Peyer's patch (tissue), 4 donors: ENCODE data around the gene WDR91.

ENCODE experiments used
- CTCF ChIP-seq, 6 experiments: fragments of 450-650 bp in 4 of 6; fragments of 200-600 bp in 2 of 6; sonication (generic) in 1 of 6; IDR thresholded peaks; one replicate each; pipeline ENCODE4 v1.5.1; 2017 to 2019; ENCODE audit warnings: antibody characterized with exemption in 6 of 6, mild to moderate bottlenecking in 3 of 6, moderate library complexity in 1 of 6
- POLR2A ChIP-seq, 2 donors: fragments of 450-650 bp; IDR thresholded peaks; one replicate each; pipeline ENCODE4 v1.5.1; 2017; ENCODE audit warnings: antibody characterized with exemption in 2 of 2, mild to moderate bottlenecking in 2 of 2, moderate library complexity in 2 of 2

GRCh38 chr7:135215698-135216097 is 4.4 kb upstream of the WDR91 start:
- no peak for TF ChIP-seq CTCF (IDR thresholded peaks at IDR 0.05)
- no peak for TF ChIP-seq POLR2A (IDR thresholded peaks at IDR 0.05)
